Stimulated activated CD4-positive, alpha-beta T cell treated with anti-CD3 and anti-CD28 coated beads, Interleukin-12 subunit alpha, Interleukin-12 subunit beta, amount 100 ng/mL, for 24 hours (primary cell): ENCODE results near the gene PRKCE.

Experiments used
- DNase-seq, 2 experiments: peaks; one replicate each; pipeline ENCODE4 v3.0.0-alpha.2; 2020; ENCODE audit warnings: low read depth in 2 of 2

The PRKCE gene

DNA sequence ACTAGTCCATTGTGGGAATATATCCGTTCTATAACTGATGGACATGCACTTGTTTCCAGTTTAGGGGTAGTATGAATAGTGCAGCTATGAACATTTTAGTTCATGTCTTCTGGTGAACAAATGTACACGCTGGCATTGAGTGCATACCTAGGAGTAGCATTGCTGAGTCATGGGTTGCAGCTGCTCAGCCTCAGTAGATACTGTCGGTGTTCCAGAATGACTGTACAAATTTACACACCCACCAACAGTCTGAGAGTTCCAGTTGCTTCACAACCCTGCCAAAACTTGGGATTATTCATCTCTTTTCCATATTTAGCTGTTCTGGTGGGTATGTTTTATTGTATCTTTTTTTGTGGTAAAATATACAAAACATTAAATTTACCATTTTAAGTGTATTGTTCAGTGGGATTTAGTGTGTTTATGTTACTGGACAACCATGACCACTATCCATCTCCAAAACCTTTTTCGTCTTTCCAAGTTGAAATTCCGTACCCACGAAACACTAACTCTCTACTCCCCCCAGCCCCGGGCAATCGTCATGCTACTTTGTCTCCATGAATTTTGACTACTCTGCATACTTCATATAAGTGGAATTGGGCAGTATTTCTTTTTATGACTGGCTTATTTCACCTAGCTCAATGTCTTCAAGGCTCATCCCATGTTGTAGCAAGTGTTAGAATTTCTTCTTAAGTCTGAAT lies 281.0 kb downstream of the PRKCE start:
- no peak for DNase-seq

DNA sequence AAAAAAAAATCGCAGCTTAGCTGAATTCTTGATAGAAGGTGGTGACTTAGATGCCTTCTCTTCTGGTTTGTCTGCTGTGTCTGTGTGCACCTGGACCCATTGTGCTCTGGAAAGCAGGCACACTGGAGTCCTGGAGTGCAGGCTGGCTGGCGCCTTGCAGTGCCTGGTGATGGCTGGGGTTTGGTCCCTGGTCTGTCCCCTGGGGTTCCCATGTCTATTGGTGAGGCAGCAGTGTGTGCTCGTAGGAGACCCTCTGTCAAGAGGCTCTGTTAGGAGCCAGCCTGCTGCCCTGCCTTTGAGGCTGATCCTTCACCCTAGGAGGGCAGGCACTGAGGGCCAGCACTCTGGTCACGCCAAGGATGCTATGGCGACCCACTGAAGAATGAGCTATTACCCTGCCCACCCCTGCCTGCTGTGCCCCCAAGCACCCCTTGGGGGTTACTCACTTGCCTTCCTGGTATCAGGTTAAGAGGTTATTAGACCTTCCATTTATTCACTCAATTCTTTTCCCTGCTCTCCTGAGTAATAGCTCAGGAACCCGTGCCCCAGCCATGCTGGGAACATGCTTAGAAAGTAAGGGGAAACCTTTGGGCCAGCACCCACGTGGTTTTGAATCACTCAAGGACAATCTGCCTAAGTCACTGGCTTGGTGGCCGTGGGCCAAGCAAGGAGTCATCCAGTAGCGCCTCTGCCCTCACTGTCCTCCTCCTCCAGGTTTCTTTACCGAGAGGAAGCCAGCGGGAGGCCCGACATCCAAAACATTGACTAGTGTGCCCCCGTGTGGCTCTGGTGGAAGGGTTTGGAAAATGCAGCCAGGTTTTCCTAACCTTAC lies 284.5 kb downstream of the PRKCE start:
- peak in 1 of 2 experiments; percentile 36 for DNase-seq

DNA sequence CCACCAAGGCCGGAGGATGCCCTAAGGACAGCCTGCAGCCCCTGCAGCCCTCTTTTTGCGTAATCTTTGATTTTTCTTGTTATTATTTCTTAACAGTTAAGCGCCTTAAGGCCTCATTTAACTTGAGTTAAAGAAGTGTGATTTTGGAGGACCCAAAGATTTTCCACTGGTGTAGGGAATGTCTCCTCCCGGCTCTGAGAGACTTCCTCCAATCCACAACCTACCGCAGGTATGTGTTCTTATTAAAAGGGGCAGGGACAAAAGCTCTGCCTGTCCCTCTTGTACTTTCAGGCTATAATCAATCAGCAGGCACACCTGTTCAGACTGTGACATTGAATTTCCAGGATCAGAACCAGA lies 285.1 kb downstream of the PRKCE start:
- no peak for DNase-seq

DNA sequence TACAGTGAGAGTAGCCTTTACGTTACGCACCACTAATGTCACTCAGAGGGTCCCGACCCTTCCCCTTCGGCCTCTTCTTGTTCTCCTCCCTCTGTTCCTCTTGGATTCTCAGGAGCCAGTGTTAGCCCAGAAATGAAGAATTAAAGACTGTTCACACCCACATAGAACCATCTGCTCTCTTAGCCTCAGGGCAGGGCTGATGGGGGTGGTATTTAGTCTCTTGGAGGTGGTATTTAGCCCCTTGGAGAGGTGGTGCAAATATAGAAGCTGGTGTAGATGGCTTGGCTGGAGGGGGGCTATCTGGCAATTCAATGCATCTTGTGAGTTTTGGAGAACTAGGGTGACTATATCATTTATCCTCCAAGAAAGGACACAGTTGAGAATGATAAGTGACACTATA lies 286.5 kb downstream of the PRKCE start:
- DNase-seq: no peak

DNA sequence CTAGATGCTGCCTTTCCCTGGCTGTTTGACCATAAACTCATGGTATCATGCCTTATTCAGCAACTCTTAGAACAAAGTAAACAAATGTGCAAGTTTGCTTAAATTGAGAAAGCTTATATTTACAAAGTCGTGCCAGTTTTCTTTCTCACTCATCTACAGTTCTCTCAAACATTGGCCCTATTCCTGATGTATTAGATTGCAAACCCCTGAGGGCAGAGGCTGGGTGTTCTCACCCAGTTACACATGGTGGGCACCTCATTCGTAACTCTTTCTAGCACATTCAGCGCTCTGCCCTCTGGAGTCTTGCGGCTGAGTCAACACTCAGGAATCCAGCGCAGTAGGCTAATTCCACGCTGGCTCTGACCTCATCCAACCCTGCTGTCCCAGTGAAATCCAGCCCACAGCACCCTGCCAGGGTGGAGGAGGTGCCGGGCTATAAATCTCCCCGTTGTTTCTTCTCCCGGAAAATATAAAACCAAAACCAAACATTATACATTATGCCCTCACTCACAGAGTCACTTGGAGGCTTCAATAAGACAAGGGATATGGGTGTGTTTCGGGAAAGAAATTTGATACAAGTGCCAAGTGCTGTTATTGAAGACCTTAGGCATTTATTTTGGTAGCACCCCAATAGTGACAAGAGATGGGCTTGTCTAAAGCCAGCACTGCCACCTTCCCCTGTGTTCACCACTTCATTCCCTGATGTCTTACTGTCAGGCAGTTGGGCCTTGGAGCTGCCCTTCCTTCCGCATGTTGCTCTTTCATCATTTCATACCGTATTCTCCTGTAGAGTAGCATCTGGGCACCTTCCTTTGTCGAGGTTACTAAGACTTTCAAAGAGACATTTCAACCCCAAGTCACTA lies 287.4 kb downstream of the PRKCE start:
- no peak for DNase-seq

DNA sequence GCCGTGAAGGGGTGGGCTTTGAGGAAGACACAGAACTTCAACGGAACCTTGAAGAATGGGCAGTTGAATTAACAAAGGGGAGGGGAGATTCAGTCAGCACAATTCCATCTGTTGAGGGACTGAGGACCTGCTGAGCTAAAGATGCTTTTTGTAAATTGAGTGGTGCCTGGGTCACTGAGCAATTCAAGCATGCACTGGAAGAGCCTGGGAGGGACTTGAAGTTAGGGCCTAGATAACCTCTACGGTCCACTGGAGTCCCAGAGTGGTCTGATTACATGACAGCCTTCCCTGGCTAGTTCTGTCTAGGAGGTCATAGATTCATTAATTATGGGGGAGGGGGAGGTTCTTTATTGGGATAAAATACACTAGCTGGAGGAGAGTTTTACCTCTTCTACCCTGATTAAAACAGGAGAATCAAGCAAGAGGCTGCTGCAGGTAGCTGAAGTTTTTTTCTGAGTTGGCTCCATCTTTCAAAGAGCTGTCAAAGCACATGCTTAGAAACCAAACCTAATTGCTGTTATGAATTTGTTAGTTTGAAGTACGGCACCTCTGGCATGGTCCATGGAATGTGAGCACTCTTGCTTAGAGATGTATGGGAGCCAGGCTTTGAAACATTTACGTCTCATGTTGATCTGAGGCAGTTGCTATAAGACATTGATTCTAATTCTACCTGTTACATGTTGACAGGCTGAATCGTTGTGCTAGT lies 290.2 kb downstream of the PRKCE start:
- DNase-seq: no peak

DNA sequence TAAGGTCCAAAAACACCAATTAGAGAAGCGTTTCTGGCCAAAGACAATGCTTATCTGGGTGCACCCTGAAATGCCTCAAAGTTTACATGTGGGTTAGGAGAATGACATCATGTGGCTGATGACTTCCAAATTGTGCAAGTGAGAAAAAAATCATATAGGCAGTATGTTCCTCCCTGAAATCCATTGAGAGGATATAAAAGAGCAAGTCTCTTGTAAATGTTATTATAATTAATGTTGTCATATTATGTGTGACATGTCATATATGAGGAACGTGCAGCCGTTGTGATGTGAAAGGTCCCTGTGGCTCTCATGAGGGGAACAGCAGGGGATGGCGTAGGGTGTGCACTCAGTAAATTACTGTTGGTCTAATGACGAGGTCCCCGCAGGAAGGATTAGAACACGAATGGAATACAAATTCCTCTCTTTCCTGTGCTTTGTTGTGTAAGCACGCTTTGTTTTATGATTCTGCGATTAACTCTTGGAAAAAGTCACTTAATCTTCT lies 290.8 kb downstream of the PRKCE start:
- no peak for DNase-seq

DNA sequence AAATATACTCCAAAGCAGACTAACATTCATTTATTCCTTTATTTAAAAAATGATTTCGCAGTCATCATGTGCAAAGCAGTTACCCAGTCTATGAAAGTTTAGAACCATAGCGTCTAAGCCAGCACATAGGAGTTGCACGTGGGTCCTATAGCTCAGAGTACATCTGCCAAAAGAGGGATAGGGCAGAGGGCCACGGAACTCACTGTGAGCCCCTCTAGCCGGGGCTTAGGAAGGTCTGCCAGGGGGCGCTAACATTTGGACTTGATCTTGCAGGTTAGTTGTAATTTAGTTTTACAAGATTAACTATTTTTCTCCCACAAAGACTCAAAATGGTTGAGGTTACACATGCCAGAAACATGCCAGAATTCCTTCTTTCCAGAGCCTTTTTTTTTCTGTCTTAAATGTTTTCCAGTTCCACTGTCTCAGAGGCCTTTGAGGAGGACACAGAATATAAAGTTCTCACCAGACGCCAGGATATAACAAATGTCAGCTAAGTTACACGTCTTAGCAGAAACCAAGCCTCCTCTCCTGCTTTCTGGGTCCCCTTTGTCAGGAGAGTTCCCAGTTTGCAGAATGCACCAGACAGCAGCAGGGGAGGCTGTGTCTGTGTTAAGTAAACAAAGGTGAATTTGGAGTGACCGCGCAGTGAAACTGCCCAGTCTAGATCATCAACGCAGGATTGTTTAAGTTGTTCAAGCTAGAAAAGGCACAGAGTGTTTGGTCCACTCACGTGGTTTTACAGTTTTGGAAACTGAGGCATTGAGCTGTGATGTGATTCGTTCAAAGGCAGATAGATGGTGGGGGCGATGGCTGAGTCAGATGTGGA lies 292.0 kb downstream of the PRKCE start:
- DNase-seq: no peak

DNA sequence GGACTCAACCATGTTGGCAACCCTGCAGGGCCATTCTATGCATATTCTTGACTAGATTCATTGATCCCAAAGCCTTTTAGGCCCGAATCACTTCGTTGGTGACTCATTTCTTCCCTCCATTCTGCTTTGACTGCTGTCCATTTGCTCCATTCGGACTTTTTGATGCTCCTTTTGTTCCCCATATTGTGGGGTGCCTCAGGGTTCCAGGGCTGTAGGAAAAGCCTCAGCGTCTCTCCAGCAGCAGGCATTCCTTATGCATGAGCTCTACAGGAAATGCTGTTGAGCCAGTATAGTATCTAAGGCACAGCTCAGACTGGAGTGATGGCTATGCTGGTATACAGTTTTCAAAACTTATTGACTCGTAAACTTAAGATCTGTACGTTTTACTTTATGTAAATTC lies 292.6 kb downstream of the PRKCE start:
- DNase-seq: no peak

DNA sequence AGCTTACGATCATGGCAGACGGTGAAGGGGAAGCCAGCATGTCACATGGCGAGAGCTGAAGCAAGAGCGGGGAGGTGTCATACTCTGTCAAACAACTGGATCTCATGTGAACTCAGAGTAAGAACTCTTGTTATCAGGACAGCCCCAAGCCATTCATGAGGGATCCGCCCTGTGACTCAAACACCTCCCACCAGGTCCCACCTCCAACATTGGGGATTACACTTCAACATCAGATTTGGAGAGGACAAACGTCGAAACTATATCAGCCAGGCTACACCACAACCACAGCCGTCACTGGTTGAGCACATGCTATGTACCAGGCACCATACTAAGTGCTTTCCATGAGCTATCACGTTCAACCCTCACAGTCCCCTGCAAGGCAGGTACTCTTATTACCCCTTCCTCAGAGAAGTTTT lies 293.8 kb downstream of the PRKCE start:
- DNase-seq: no peak

DNA sequence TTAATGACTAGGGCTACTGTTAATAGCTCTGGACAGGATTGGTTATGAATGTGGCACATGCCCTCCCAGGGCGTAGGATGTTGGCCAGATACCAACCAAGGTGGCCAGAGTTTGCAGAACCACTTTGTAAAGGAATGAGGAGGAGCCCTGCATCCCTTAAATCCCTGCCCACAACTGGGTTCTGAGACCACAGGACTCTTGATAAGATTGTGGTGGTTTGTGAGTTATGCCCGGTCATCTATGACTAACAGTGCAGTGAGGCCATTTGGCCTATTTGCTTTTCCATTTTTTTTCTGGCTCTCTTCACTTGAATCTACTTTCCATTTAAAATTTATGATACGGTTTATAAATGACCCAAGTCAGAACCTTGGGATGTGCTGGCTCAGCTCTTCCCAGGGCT lies 294.5 kb downstream of the PRKCE start:
- no peak for DNase-seq

DNA sequence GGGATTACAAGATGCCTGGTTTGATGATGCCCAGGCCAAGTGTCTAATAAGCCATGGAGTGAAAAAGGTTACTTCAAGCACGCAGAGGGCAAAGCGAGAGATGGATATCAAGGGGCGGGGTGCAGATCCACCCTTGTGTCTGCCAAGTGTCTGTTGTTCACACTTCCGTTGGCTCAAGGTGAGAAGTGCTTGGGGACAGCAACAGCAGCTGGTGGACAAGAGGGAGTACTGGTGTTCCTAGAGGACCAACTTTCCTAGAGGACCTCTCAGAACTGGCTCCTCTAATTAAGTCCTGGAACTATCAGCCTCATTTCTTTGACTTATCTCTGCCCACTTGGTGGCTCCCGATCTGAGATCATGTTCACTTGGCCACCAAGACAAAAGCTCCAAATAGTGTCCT lies 299.1 kb downstream of the PRKCE start:
- DNase-seq: no peak

DNA sequence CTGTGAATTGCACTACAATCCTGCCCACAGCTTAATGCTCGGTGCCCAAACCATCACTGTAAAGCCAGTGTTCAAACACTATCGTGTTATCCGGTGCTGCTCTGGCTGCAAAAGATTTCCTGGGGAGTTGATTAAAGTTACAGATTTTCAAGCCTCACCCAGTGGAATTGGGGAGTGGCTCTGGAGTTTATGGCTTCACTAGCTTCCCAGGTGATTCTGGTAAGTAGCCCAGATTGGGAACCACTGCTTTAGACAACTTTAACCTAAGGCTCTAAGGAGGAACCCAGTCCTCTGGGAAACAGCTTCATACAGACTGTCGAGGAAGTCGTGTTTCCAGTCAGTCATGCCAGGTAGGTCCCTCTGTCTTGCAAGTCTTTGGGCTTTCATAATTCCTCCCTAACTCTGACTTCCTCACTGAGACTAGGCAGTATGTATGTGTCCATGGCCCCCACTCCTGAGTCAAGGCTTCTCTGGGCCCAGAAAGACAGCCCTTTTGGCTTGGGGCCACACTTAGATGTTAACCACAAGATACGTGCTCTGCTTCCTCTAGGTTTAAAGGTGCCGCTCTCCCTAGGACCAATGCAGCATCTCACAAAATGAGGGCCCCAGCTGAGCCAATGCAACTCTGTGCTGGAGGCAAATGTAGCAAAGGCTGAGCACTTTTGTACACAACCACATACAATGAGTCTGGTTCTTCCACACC lies 299.7 kb downstream of the PRKCE start:
- DNase-seq: no peak

DNA sequence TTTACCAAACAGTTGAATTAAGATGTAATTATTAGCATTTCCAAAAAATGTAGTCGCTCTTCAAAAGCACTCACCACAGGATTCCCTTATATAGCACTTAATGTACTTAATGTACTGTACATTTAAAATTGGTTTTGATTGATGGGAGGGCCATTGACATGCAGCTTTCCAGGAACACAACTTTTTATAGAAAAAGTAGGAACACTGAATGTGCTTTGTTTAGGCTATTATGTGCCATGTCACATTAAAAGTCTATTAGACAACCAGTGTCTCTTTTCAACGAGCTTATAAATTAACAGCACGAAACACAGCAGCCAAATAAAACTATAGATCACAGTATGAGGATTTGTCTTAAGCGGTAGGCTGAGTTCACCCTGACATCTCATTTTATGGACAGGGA lies 301.1 kb downstream of the PRKCE start:
- no peak for DNase-seq

DNA sequence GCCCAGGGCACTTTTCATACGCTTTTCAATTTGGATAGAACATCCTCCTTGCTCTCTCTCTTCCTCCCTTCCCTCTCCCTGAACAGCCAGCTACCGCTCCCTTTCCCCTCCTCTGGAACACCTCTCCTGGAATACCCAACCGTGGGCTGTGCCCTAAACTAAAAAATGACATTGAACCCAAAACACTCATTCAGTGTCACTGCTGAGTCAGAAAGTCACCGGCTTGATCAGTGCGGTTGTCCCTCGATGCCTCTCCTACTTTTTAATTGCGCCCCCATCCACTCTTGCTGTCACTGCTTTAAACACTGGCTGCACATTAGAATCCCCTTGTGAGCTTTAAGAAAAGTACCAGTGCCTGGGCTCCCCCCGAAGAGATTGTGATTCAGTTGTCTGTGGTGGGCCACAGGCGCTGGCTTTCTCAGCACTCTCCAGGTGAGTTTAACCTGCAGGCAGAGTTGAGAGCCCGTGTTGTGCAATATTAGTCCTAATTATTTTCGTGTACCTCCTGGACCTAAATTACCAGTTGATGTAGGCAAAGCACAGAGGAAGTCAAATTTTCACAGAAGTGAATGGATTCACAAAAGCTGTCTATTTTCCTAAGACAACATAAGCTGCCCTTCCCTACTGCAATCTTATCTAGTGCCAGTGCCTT lies 302.0 kb downstream of the PRKCE start:
- no peak for DNase-seq

DNA sequence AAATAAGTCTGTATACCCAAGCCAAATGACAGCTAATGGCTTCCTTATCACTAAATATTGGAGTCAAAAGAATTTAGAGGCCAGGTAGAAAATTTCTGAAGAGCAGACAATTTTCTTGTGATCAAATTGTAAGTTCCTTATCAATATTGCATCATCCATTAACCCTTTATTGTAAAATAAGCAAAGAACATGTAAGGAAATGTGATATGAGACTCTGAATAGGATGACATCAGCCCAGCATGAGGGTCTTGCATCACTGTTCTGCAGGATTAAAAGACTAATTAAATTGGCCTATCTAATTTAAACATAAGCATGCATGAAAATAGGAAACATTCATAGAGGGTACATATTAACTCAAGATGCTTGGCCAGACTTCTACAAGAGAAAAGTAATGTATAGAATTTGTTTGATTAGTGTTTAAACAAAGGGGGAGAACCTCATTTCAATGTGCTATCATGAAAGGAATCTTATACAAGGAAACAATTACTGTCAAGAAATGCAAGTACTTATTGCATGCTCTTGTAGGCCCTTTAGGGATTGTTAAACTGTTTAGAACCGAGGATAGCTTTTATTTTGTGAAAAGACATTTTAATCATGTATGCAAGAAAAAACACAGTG lies 302.9 kb downstream of the PRKCE start:
- DNase-seq: no peak

DNA sequence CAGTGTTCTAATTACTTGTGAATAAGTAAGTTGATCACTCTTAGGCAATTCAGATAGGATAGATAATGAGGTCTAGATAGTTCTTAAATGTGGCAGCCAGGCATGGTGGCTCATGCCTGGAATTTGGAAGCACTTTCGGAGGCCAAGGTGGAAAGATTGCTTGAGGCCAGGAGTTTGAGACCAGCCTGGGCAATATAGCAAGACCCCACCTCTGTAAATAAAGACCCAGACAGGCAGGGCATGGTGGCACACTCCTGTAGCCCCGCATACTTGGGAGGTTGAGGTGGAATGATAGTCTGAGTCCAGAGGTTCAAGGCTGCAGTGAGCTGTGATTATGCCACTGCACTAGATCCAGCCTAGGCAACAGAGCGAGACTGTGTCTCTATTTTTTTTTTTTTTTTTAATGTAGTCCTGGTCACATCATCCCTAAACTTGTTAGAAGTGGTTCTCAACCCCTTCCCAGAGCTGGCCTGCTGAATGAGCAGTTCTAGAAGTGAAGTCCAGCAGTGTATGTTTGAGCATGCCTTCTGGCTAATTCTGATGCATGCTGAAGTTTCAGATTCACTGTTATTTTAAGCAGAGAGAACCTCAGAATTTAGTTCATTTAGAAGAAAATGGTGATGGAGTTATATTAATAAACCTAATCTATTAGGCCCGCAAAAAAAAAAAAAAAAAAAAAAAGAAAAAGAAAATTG lies 306.2 kb downstream of the PRKCE start:
- DNase-seq: no peak

DNA sequence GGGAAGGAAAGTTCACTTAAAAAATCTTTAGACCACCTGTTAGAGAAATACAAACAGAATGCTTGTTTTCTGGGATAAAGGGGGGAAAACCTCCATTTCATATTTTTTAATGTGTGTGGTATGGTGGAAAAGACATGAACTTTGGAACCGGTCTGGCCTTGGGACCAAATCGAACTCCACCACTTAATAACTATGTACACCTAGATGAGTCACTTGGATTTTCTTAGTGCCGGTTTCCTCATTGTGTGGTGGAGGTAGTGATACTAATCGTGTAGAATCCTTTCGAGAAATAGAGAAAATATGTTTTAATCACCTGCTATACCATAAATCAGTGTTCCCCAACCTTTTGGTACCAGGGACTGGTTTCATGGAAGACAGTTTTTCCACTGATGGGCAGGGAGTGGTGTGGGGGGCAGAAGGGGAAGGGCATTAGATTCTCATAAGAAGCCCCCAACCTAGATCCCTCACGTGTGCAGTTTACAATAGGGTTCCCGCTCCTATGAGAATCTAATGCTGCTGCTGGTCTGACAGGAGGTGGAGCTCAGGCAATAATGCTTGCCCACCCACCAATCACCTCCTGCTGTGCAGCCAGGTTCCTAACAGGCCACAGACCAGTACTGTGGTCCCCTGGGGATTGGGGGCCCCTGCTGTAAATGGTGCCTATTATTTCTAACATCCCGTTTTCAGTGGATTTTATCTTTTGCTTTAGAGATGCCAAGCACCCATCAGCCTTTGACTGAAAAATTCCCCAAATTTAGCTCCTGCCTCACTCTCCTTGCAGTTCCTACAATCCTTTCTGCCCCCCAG lies 308.8 kb downstream of the PRKCE start:
- DNase-seq: no peak
